H1 (cell line): ENCODE results near the gene KCNMB2. TPM values are rescaled to one million over a fixed set of nuclear protein-coding genes. Genes with fewer than 3 reads are reported as not detected.

Experiments used
- CTCF ChIA-PET: fragments of 300-600 bp; sonication (Branson Sonifier 250); formaldehyde crosslinking; loops from one replicate; lab custom pipeline; 2021; ENCODE audit not compliant: partially characterized antibody; lab: Charles Lee
- POLR2A ChIA-PET: fragments of 300-600 bp; sonication (Branson Sonifier 250); formaldehyde crosslinking; loops from one replicate; lab custom pipeline; 2021; ENCODE audit warnings: inconsistent platforms; ENCODE audit not compliant: partially characterized antibody; lab: Charles Lee
- DNase-seq, 2 experiments: peaks; one replicate each; pipeline versions ENCODE4 v3.0.0 to v3.0.0-alpha.2; 2010 to 2022; ENCODE audit warnings: low spot score in 2 of 2, low read depth in 1 of 2, mixed read lengths in 1 of 2
- FAIRE-seq: peaks from 2 replicates; lab custom pipeline; 2011; peaks lifted over from hg19 to GRCh38; lab: Jason Lieb, UNC
- H2AFZ ChIP-seq: 2 replicates; pipeline ENCODE4 v1.8.1; 2012; ENCODE audit warnings: low read length, inconsistent platforms
- H2AK5ac ChIP-seq: 2 replicates; pipeline ENCODE4 v1.6.1; 2013; ENCODE audit warnings: low read depth, low read length
- H2BK120ac ChIP-seq: replicated peaks from 2 replicates; pipeline ENCODE3; 2013; ENCODE audit warnings: low read depth, low read length, inconsistent platforms
- H2BK12ac ChIP-seq: 2 replicates; pipeline ENCODE4 v1.6.1; 2013; ENCODE audit warnings: low read depth, low read length
- H2BK15ac ChIP-seq: 2 replicates; pipeline ENCODE4 v1.6.1; 2013; ENCODE audit warnings: low read length
- H2BK20ac ChIP-seq: 2 replicates; pipeline ENCODE4 v1.6.1; 2013; ENCODE audit warnings: low read length
- H2BK5ac ChIP-seq: 2 replicates; pipeline ENCODE4 v1.6.1; 2013; ENCODE audit warnings: low read depth, low read length
- H3K14ac ChIP-seq: 2 replicates; pipeline ENCODE4 v1.6.1; 2013; ENCODE audit warnings: inconsistent platforms; ENCODE audit not compliant: insufficient read length
- H3K18ac ChIP-seq: 2 replicates; pipeline ENCODE4 v1.6.1; 2013; ENCODE audit warnings: low read length; ENCODE audit errors: extremely low read depth
- H3K23ac ChIP-seq: 2 replicates; pipeline ENCODE4 v1.6.1; 2013; ENCODE audit warnings: inconsistent platforms; ENCODE audit not compliant: insufficient read length
- H3K23me2 ChIP-seq: 2 replicates; pipeline ENCODE4 v1.6.1; 2013; ENCODE audit warnings: low read depth, low read length
- H3K27ac ChIP-seq: 2 replicates; pipeline ENCODE4 v1.6.1; 2011; ENCODE audit warnings: low read depth, low read length, inconsistent platforms
- H3K27me3 ChIP-seq, 4 experiments: replicated peaks in 1 of 4; 1 replicate in 1 of 4; 2 replicates in 3 of 4; pipeline versions ENCODE4 v1.6.1 to v1.8.1; 2011 to 2013; ENCODE audit warnings: low read length in 3 of 4, mild to moderate bottlenecking in 3 of 4, inconsistent platforms in 2 of 4, mixed read lengths in 2 of 4, moderate library complexity in 1 of 4; ENCODE audit not compliant: control insufficient read depth in 3 of 4, insufficient read depth in 3 of 4; ENCODE audit errors: extremely low read depth in 1 of 4
- H3K36me3 ChIP-seq, 4 experiments: 2 replicates each; pipeline versions ENCODE4 v1.6.1 to v1.8.1; 2011 to 2013; ENCODE audit warnings: mild to moderate bottlenecking in 4 of 4, low read length in 3 of 4, moderate library complexity in 2 of 4, control low read depth in 1 of 4, inconsistent platforms in 1 of 4; ENCODE audit not compliant: insufficient read depth in 4 of 4, control insufficient read depth in 2 of 4
- H3K4ac ChIP-seq: replicated peaks from 2 replicates; pipeline ENCODE3; 2013; ENCODE audit warnings: low read length, low read depth, mixed read lengths, inconsistent platforms; ENCODE audit not compliant: insufficient read length
- H3K4me1 ChIP-seq, 4 experiments: replicated peaks in 1 of 4; 1 replicate in 1 of 4; 2 replicates in 3 of 4; pipeline versions ENCODE4 v1.6.1 to v1.8.1; 2011 to 2013; ENCODE audit warnings: low read length in 3 of 4, inconsistent platforms in 2 of 4, mixed read lengths in 1 of 4; ENCODE audit not compliant: insufficient read depth in 4 of 4, control insufficient read depth in 3 of 4
- H3K4me2 ChIP-seq, 2 experiments: 2 replicates each; pipeline versions ENCODE4 v1.6.1 to v1.8.1; 2011 to 2013; ENCODE audit warnings: low read depth in 2 of 2, low read length in 2 of 2, control low read depth in 1 of 2, inconsistent platforms in 1 of 2, mild to moderate bottlenecking in 1 of 2; ENCODE audit not compliant: insufficient read depth in 1 of 2
- H3K4me3 ChIP-seq, 4 experiments: fragments of 200-600, 300-600 bp in 1 of 4; sonication (generic), shearing (Covaris generic), sonication (Bioruptor Twin) in 1 of 4; 2 replicates each; pipeline versions ENCODE4 v1.5.1 to v1.8.1; 2011 to 2016; ENCODE audit warnings: low read length in 4 of 4, low read depth in 3 of 4, control low read depth in 2 of 4, inconsistent platforms in 2 of 4, mild to moderate bottlenecking in 2 of 4, mixed read lengths in 1 of 4, moderate library complexity in 1 of 4; ENCODE audit not compliant: insufficient read depth in 2 of 4; ENCODE audit errors: extremely low read depth in 1 of 4
- H3K56ac ChIP-seq: replicated peaks from 2 replicates; pipeline ENCODE3; 2013; ENCODE audit warnings: low read depth, mild to moderate bottlenecking, mixed read lengths, low read length, inconsistent platforms; ENCODE audit not compliant: insufficient read length
- H3K79me1 ChIP-seq: 2 replicates; pipeline ENCODE4 v1.6.1; 2013; ENCODE audit warnings: low read depth, low read length, control low read depth
- H3K79me2 ChIP-seq, 2 experiments: 2 replicates each; pipeline versions ENCODE4 v1.6.1 to v1.8.1; 2012 to 2013; ENCODE audit warnings: low read length in 2 of 2, mild to moderate bottlenecking in 2 of 2, inconsistent platforms in 1 of 2; ENCODE audit not compliant: insufficient read depth in 2 of 2, control insufficient read depth in 1 of 2
- H3K9ac ChIP-seq, 4 experiments: replicated peaks in 1 of 4; 1 replicate in 1 of 4; 2 replicates in 3 of 4; pipeline versions ENCODE4 v1.6.1 to v1.8.1; 2011 to 2013; ENCODE audit warnings: low read depth in 3 of 4, low read length in 3 of 4, control low read depth in 2 of 4, mild to moderate bottlenecking in 2 of 4, moderate library complexity in 2 of 4, inconsistent platforms in 1 of 4; ENCODE audit errors: extremely low read depth in 1 of 4
- H3K9me3 ChIP-seq, 2 experiments: 2 replicates each; pipeline versions ENCODE4 v1.6.1 to v1.8.1; 2012 to 2013; ENCODE audit warnings: mild to moderate bottlenecking in 2 of 2, moderate library complexity in 2 of 2, control low read depth in 1 of 2, inconsistent platforms in 1 of 2, low read depth in 1 of 2, low read length in 1 of 2, mixed read lengths in 1 of 2; ENCODE audit not compliant: insufficient read depth in 2 of 2
- H4K20me1 ChIP-seq, 2 experiments: replicated peaks in 1 of 2; 2 replicates each; pipeline versions ENCODE3 to v1.8.1; 2011 to 2013; ENCODE audit warnings: inconsistent platforms in 2 of 2, low read length in 2 of 2, mild to moderate bottlenecking in 1 of 2; ENCODE audit not compliant: insufficient read depth in 2 of 2, control insufficient read depth in 1 of 2
- H4K5ac ChIP-seq: 2 replicates; pipeline ENCODE4 v1.6.1; 2013; ENCODE audit warnings: low read length, low read depth, mixed read lengths, inconsistent platforms; ENCODE audit not compliant: insufficient read length
- H4K8ac ChIP-seq: 2 replicates; pipeline ENCODE4 v1.8.0; 2013; ENCODE audit warnings: mild to moderate bottlenecking, moderate library complexity, low read length, inconsistent platforms; ENCODE audit not compliant: insufficient read depth; ENCODE audit errors: extremely low read depth
- H4K91ac ChIP-seq: replicated peaks from 2 replicates; pipeline ENCODE3; 2013; ENCODE audit warnings: low read length, mixed read lengths, inconsistent platforms; ENCODE audit not compliant: insufficient read length
- BRCA1 ChIP-seq: IDR thresholded peaks from 2 replicates; pipeline ENCODE4 v1.6.1; 2012; ENCODE audit warnings: low read depth, low read length, improper control_type of control experiment
- CEBPB ChIP-seq: IDR thresholded peaks from 2 replicates; pipeline ENCODE4 v1.6.1; 2012; ENCODE audit warnings: low read depth, low read length
- CHD1 ChIP-seq: IDR thresholded peaks from 2 replicates; pipeline ENCODE4 v1.6.1; 2012; ENCODE audit warnings: low read depth, low read length, improper control_type of control experiment
- CHD2 ChIP-seq: IDR thresholded peaks from 2 replicates; pipeline ENCODE4 v1.6.1; 2012; ENCODE audit warnings: low read length, improper control_type of control experiment
- EZH2 ChIP-seq: fragments of 200-600 bp; sonication (generic); IDR thresholded peaks from 2 replicates; pipeline ENCODE4 v1.7.1; 2012; ENCODE audit warnings: low read depth, mild to moderate bottlenecking, moderate library complexity, low read length, inconsistent platforms; ENCODE audit not compliant: severe bottlenecking
- JUND ChIP-seq: IDR thresholded peaks from 2 replicates; pipeline ENCODE4 v1.6.1; 2011; ENCODE audit warnings: mild to moderate bottlenecking, improper control_type of control experiment, low read length
- KDM1A ChIP-seq: fragments of 200-600, 300-600 bp; sonication (generic); IDR thresholded peaks from 2 replicates; pipeline ENCODE4 v1.7.1; 2016; ENCODE audit warnings: mild to moderate bottlenecking, low read length, borderline replicate concordance
- RBBP5 ChIP-seq: IDR thresholded peaks from 2 replicates; pipeline ENCODE4 v1.7.1; 2012; ENCODE audit warnings: low read depth, mild to moderate bottlenecking, inconsistent platforms, low read length, moderate library complexity, borderline replicate concordance
- SIX5 ChIP-seq: IDR thresholded peaks from 2 replicates; pipeline ENCODE4 v1.6.1; 2011; ENCODE audit warnings: mild to moderate bottlenecking, low read depth, low read length
- SUZ12 ChIP-seq: fragments of 200-600 bp; sonication (generic); IDR thresholded peaks from 2 replicates; pipeline ENCODE4 v1.6.1; 2012; ENCODE audit warnings: mild to moderate bottlenecking, inconsistent platforms, low read length, moderate library complexity, mixed read lengths
- WGBS, 2 experiments: shearing (Covaris generic) in 1 of 2; methylation state at CpG; one replicate each; pipeline versions ENCODE4 v1.1.6 to v1.1.7; 2013 to 2015; ENCODE audit warnings: low lambda C conversion rate in 2 of 2, mixed read lengths in 2 of 2, inconsistent platforms in 1 of 2, low coverage in 1 of 2, missing lambda C conversion rate in 1 of 2; ENCODE audit not compliant: insufficient replicate concordance in 2 of 2, insufficient coverage in 1 of 2, insufficient read length in 1 of 2; ENCODE audit errors: extremely low coverage in 1 of 2, missing lambda C conversion rate in 1 of 2; 5-methylcytosine and 5-hydroxymethylcytosine counted together
- polyA plus RNA-seq, 7 experiments: library from polyadenylated mRNA; depleted of rRNA in 3 of 7; stranded (reverse) in 5 of 7; unstranded in 2 of 7; fragments of >200 nt in 5 of 7; fragments of 200-250 nt in 2 of 7; gene quantifications; 1 replicate in 5 of 7; 2 replicates in 1 of 7; 4 replicates in 1 of 7; pipeline versions ENCODE4 v1.2.1 to v1.2.3, GENCODE V29; 2011 to 2013; ENCODE audit warnings: missing spikeins in 2 of 7, mixed read lengths in 2 of 7
- total RNA-seq: library from RNA; stranded (reverse); fragmentation: NEBNext Ultra II Directional; extraction: Animal tissue kit (Norgen Biotek cat#: 25700); gene quantifications from 2 replicates; pipeline ENCODE4 v1.2.1, GENCODE V29; 2021

The KCNMB2 gene
- total and polyA plus RNA-seq, 2 of the 8 experiments (the other 6 are each of a cell fraction or from before 2014, with no cell fraction given): not detected

DNA sequence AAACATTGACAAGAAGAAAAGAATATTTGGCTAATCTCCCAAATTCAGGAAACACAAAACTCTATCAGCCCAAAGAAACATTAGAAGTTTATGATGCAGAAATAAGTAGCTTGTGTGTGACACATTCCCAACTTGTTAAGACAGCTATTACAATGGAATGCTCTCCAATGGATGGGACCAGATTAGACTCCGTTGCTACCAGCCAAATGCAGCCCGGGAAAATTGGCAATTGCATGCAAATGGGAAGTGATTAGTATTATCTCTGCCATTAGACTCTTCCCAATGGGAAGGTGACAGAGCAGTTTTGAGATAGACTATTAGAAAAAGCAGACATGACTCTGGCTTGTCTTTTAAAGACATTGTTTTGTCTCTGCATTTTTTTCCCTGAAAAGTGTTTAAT is 37.4 kb upstream of the KCNMB2 start:
- Histone ChIP-seq H2AK5ac (no peak overlapping the region), H2BK15ac (no peak overlapping the region), H3K4me1 (no peaks in the 10 kb centered on the region), H3K23me2 (no peaks in the 10 kb centered on the region), H3K27ac (no peak overlapping the region), H3K27me3 (no peaks in the 10 kb centered on the region), H2BK120ac (no peak overlapping the region), H3K18ac (no peak overlapping the region), H2BK12ac (no peak overlapping the region), H3K23ac (no peak overlapping the region), H2BK5ac (no peak overlapping the region), H3K56ac (no peak overlapping the region), H3K79me2 (no peaks in the 10 kb centered on the region), H3K14ac (no peak overlapping the region), H3K4ac (no peak overlapping the region), H4K20me1 (no peaks in the 10 kb centered on the region), H3K4me2 (no peak overlapping the region), H3K4me3 (no peak overlapping the region), H3K79me1 (no peaks in the 10 kb centered on the region), H3K9ac (no peak overlapping the region), H2BK20ac (no peak overlapping the region), H3K36me3 (no peaks in the 10 kb centered on the region), H4K91ac (no peak overlapping the region), H2AFZ (no peak overlapping the region), H4K5ac (no peak overlapping the region), H4K8ac (no peak overlapping the region), H3K9me3 (peaks cover 6 to 8% of the 10 kb centered on the region in 2 experiments; a peak in 2 of 4 replicates)
- TF ChIP-seq CHD2: no peak
- no peak for TF ChIP-seq BRCA1
- no peak for TF ChIP-seq JUND
- TF ChIP-seq SIX5: no peak
- TF ChIP-seq KDM1A: no peak
- no peak for TF ChIP-seq CHD1
- TF ChIP-seq CEBPB: no peak
- TF ChIP-seq SUZ12: no peak
- TF ChIP-seq RBBP5: no peak
- TF ChIP-seq EZH2: no peak
- DNase-seq: no peak
- CTCF ChIA-PET: no interaction called here
- POLR2A ChIA-PET: no interaction called here
- no peak for FAIRE-seq
- 84% methylated on average over 2 of the region's 2 CpGs; no CpG with 5 or more reads in 1 of the 2 experiments for WGBS, 2 experiments
